H1 (cell line): Measurements from ENCODE around the gene UGT2A2. TPM values are rescaled to one million over a fixed set of nuclear protein-coding genes. Genes with fewer than 3 reads are reported as not detected.
A peak's percentile ranks its signal among the peaks of the same experiment; 100 is the strongest.

Source experiments
- CHD7 ChIP-seq: fragments of 300-600 bp; sonication (generic); IDR thresholded peaks from 2 replicates; pipeline ENCODE4 v1.7.1; 2012; ENCODE audit warnings: low read length, moderate library complexity, mild to moderate bottlenecking, inconsistent platforms; ENCODE audit not compliant: insufficient replicate concordance
- E2F6 ChIP-seq: IDR thresholded peaks from 2 replicates; pipeline ENCODE4 v1.6.1; 2012; ENCODE audit warnings: inconsistent platforms
- NRF1 ChIP-seq: IDR thresholded peaks from 2 replicates; pipeline ENCODE4 v1.6.1; 2011; ENCODE audit warnings: mild to moderate bottlenecking, low read depth, low read length, improper control_type of control experiment
- RAD21 ChIP-seq, 2 experiments: IDR thresholded peaks in 1 of 2; conservative IDR thresholded peaks in 1 of 2; 2 replicates each; pipeline ENCODE4 v1.6.1; 2011; ENCODE audit warnings: low read depth in 2 of 2, low read length in 2 of 2, improper control_type of control experiment in 1 of 2, inconsistent platforms in 1 of 2, mild to moderate bottlenecking in 1 of 2, moderate library complexity in 1 of 2
- polyA plus RNA-seq, 7 experiments: library from polyadenylated mRNA; depleted of rRNA in 3 of 7; stranded (reverse) in 5 of 7; unstranded in 2 of 7; fragments of >200 nt in 5 of 7; fragments of 200-250 nt in 2 of 7; gene quantifications; 1 replicate in 5 of 7; 2 replicates in 1 of 7; 4 replicates in 1 of 7; pipeline versions ENCODE4 v1.2.1 to v1.2.3, GENCODE V29; 2011 to 2013; ENCODE audit warnings: missing spikeins in 2 of 7, mixed read lengths in 2 of 7
- total RNA-seq: library from RNA; stranded (reverse); fragmentation: NEBNext Ultra II Directional; extraction: Animal tissue kit (Norgen Biotek cat#: 25700); gene quantifications from 2 replicates; pipeline ENCODE4 v1.2.1, GENCODE V29; 2021

UGT2A2 gene
- total and polyA plus RNA-seq, 2 of the 8 experiments (the other 6 are each of a cell fraction or from before 2014, with no cell fraction given) = not detected

- TF ChIP-seq RAD21 (IDR thresholded peaks at IDR 0.05 in 1 of 2, conservative IDR thresholded peaks at IDR 0.05 in 1 of 2; ENCODE audit: low read depth in 2 of 2, low read length in 2 of 2) (peak; percentile 17 to 26; a peak in 3 of 4 replicates), NRF1 (no peak), CHD7 (no peak), E2F6 (no peak)
Observed at GRCh38 chr4:69601065-69601464, 38.4 kb downstream of the UGT2A2 start (continued).
